D721Med (cell line): Measurements from ENCODE around the gene TBK1.

ENCODE experiments used
- DNase-seq: peaks from one replicate; pipeline ENCODE4 v3.0.0; 2011; ENCODE audit warnings: low spot score; ENCODE audit not compliant: insufficient read length
- FAIRE-seq: peaks from 2 replicates; lab custom pipeline; 2011; peaks lifted over from hg19 to GRCh38; lab: Jason Lieb, UNC
- CTCF ChIP-seq: IDR thresholded peaks from 2 replicates; pipeline ENCODE4 v1.5.1; 2012; ENCODE audit warnings: mild to moderate bottlenecking, control low read depth; ENCODE audit not compliant: insufficient read depth; ENCODE audit errors: missing control alignments

The TBK1 gene

GRCh38 chr12:64431791-64432190, 20.1 kb upstream of the TBK1 start:
- DNase-seq = no peak
- no peak for FAIRE-seq
- TF ChIP-seq CTCF = no peak

GRCh38 chr12:64433915-64434314, 18.0 kb upstream of the TBK1 start:
- FAIRE-seq = no peak
- no peak for TF ChIP-seq CTCF

GRCh38 chr12:64440100-64440499, 11.8 kb upstream of the TBK1 start:
- DNase-seq (no peak), FAIRE-seq (no peak)
- TF ChIP-seq CTCF = no peak

More at GRCh38 chr12:64433915-64434314, 18.0 kb upstream of the TBK1 start:
- DNase-seq = no peak

- no peak for TF ChIP-seq CTCF
- no peak for DNase-seq
- FAIRE-seq = no peak
These were observed 6.4 kb upstream of the TBK1 start for GRCh38 chr12:64445490-64445889.

GRCh38 chr12:64446295-64446694, 5.6 kb upstream of the TBK1 start:
- DNase-seq (no peak), FAIRE-seq (no peak)
- TF ChIP-seq CTCF = no peak

- FAIRE-seq (no peak), DNase-seq (no peak)
- TF ChIP-seq CTCF = no peak
These were observed 1.8 kb upstream of the TBK1 start for GRCh38 chr12:64450057-64450640.

- DNase-seq = no peak
- TF ChIP-seq CTCF = no peak
- FAIRE-seq = peak; percentile 29
These were observed 1.0 kb upstream of the TBK1 start for GRCh38 chr12:64450711-64451486.
